NCI-H69 (cell line): ENCODE measurements around the gene LRP1B.
"Not testable (repeated sequence)": the region's sequence is repeated elsewhere in the genome, so short reads cannot be mapped to it uniquely, and the experiment has no call there.

Experiments used
- DNase-seq: peaks from one replicate; lab custom pipeline; 2025; lab: John Stamatoyannopoulos, UW

LRP1B gene

GRCh38 chr2:140427033-140427432 lies 1703.8 kb downstream of the LRP1B start:
- DNase-seq: not testable (repeated sequence)

GRCh38 chr2:140424471-140424870 lies 1706.3 kb downstream of the LRP1B start:
- DNase-seq: no peak

GRCh38 chr2:140422759-140423158 lies 1708.1 kb downstream of the LRP1B start:
- no peak for DNase-seq

- DNase-seq: no peak
Observed at GRCh38 chr2:140417504-140417903, 1713.3 kb downstream of the LRP1B start.

- no peak for DNase-seq
Observed at GRCh38 chr2:140416577-140416976, 1714.2 kb downstream of the LRP1B start.

- not testable (repeated sequence) for DNase-seq
Observed at GRCh38 chr2:140415035-140415434, 1715.8 kb downstream of the LRP1B start.

GRCh38 chr2:140410695-140411094 lies 1720.1 kb downstream of the LRP1B start:
- no peak for DNase-seq

GRCh38 chr2:140401056-140401455 lies 1729.8 kb downstream of the LRP1B start:
- peak; percentile 6 for DNase-seq

- no peak for DNase-seq
Observed at GRCh38 chr2:140392824-140393223, 1738.0 kb downstream of the LRP1B start.

GRCh38 chr2:140384946-140385345 lies 1745.9 kb downstream of the LRP1B start:
- no peak for DNase-seq

GRCh38 chr2:140383781-140384180 lies 1747.0 kb downstream of the LRP1B start:
- no peak for DNase-seq

GRCh38 chr2:140376686-140377085 lies 1754.1 kb downstream of the LRP1B start:
- DNase-seq: no peak

GRCh38 chr2:140363131-140363530 lies 1767.7 kb downstream of the LRP1B start:
- DNase-seq: no peak

GRCh38 chr2:140362361-140362760 lies 1768.5 kb downstream of the LRP1B start:
- DNase-seq: no peak

- no peak for DNase-seq
Observed at GRCh38 chr2:140359056-140359771, 1771.6 kb downstream of the LRP1B start.

GRCh38 chr2:140356697-140357096 lies 1774.1 kb downstream of the LRP1B start:
- no peak for DNase-seq

- no peak for DNase-seq
Observed at GRCh38 chr2:140355511-140356090, 1775.2 kb downstream of the LRP1B start.

- DNase-seq: no peak
Observed at GRCh38 chr2:140354544-140354943, 1776.3 kb downstream of the LRP1B start.

GRCh38 chr2:140353541-140353940 lies 1777.3 kb downstream of the LRP1B start:
- DNase-seq: no peak

- no peak for DNase-seq
Observed at GRCh38 chr2:140351692-140352091, 1779.1 kb downstream of the LRP1B start.

- DNase-seq: no peak
Observed at GRCh38 chr2:140349695-140350094, 1781.1 kb downstream of the LRP1B start.

GRCh38 chr2:140348826-140349225 lies 1782.0 kb downstream of the LRP1B start:
- DNase-seq: peak; percentile 16

- no peak for DNase-seq
Observed at GRCh38 chr2:140344838-140345237, 1786.0 kb downstream of the LRP1B start.

- DNase-seq: peak; percentile 15
Observed at GRCh38 chr2:140344266-140344665, 1786.5 kb downstream of the LRP1B start.
